ENCODE data around the gene SPNS3.

- TF ChIP-seq MTA1 (IDR thresholded peaks at IDR 0.05; ENCODE audit: borderline replicate concordance) = no peak
- TF ChIP-seq JUN (IDR thresholded peaks at IDR 0.05; ENCODE audit: borderline replicate concordance, low read depth, low read length) = no peak
- TF ChIP-seq JUN (CRISPR knock-in tag; IDR thresholded peaks at IDR 0.05; ENCODE audit: borderline replicate concordance) = no peak
- TF ChIP-seq GABPA (tag; conservative IDR thresholded peaks at IDR 0.05; ENCODE audit: low read depth) = no peak
- no peak for TF ChIP-seq SREBF2 (CRISPR knock-in tag; IDR thresholded peaks at IDR 0.05)
- TF ChIP-seq ZNF398 (CRISPR knock-in tag; IDR thresholded peaks at IDR 0.05) = no peak
- TF ChIP-seq ARID2 (IDR thresholded peaks at IDR 0.05) = no peak
- no peak for TF ChIP-seq EWSR1 (IDR thresholded peaks at IDR 0.05; ENCODE audit: borderline replicate concordance, low read depth, partially characterized antibody)
Observed at GRCh38 chr17:4525691-4526397, 92.1 kb downstream of the SPNS3 start.

Data from K562 (cell line).